HS-27A (cell line): ENCODE measurements around the gene DCBLD1.

Source experiments
- DNase-seq: peaks from one replicate; pipeline ENCODE4 v3.0.0-alpha.2; 2012; ENCODE audit warnings: low read depth, missing footprints

Gene DCBLD1

DNA sequence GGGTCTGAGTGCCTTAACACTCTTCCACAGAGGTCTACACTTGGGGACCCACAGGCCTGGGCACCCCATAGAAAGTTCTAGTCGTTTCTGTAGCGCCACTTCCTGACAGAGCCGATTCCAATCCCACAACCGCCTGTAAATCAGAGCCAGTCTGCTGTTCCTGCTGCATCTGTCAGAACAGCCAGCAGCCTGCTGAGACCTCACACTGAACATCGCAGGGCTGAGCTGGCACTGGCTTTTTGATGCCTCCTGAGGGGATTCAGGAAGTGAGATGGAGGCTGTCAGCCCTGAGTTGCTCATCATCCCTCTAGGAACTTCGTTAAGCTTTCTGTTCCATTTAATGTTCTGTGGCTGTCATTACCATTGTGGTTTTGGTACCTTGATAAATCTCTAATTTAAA, 48.9 kb downstream of the DCBLD1 start:
- no peak for DNase-seq

DNA sequence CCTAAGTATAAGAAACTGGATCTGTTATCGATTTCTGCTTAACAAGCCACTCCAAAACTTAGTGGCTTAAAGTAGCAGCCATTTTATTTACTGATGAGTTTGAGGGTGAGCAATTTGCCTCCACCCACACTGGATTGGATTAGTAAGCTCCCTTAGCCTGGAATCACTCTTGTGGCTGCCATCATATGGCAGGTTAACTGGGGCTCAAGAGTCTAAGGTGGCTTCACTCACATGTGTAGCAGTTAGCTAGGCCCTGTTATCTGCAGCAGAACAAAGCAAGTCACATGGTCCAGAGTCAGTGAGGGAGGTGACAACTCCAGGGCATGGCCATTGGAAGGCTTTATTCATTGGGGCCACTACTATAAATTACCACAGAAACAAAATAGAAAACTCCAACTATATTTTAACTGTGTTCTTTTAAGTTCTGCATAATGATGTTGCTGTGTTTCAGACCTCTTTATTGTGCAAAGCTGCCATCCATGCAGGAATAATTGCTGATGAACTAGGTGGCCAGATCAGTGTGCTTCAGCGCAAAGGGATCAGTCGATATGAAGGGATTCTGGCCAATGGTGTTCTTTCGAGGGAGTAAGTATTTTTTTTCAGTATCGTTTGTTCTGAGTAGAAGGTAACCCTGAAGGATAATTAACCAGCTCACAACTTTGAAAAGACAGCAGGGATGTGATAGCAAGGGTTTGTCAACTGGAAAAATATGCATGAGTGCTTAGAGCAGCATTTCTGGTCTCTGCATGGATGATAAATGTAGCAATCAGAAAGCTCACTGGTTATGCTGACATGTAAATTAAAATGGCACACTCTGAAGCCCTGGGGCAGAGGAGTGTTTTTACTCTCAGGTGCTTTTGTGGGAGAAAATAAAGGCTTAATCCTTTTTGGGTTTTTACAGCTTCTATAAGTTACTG, 49.6 kb downstream of the DCBLD1 start:
- no peak for DNase-seq

DNA sequence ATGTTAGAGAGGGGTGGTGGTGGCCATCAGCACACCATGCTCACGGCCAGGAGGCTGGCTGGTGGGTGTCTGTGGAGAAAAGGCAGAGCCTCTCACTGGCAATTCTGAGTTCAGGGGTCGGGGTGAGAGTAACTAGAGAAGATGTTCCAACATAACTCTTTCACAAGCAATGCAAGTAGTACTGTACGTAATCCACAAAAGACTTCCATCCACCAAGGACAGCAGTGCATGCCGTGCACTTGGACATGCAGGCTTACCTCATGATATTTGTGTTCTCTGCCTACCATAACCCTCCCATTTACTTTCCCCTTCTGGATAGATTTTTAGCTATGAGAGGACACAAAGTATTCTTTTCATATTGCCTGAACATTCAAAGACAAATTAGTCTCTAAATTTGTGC, 51.3 kb downstream of the DCBLD1 start:
- no peak for DNase-seq

DNA sequence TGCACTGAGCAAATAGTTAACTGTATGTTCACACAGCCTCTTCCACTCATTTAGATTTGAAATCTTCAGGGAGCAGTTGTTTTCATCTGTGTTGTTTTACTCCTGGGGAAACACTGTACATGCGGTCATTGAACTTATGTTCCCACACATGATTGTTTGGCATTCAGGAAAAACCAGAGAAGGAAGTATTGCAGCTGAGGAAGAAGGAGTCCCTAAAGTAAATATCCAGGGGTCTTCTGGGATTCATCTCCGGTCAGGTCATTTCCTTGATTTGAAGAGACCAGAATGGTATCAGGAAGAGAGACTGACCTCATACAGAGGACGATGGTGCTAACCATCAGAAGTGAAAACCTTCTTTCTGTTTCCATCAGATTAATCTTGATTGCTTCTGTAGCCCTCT, 52.5 kb downstream of the DCBLD1 start:
- DNase-seq: no peak

DNA sequence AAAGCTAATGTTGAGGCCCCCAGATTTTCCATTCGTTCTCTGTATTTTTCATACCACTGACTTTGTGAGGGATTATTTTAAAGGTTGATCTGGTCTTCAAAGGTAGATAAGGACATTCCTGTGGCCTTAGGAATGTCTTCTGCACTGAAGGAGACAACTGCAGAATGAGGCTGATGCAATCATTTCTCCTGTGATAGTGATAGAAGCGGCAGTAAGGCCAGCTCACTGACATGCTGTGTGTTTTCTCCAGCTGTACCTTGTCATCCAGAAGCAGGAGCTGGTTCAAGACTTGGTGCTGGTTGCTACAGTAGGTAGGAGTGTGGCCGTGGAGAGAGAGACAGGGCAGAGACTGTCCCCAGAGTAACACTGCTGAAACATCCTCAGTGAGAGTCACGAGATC, 53.8 kb downstream of the DCBLD1 start:
- no peak for DNase-seq

DNA sequence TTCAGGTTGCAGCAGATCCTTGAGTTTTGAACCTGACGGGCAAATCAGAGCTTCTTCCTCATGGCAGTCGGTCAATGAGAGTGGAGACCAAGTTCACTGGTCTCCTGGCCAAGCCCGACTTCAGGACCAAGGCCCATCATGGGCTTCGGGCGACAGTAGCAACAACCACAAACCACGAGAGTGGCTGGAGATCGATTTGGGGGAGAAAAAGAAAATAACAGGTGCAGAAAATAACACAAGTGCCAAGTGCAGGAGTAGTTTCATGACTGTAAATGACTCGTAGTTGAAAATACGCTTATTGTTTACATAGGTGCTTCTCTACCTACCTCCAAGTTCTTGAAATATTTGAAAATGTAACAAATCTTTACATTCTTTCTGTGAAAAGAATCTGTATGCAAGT, 56.1 kb downstream of the DCBLD1 start:
- no peak for DNase-seq

DNA sequence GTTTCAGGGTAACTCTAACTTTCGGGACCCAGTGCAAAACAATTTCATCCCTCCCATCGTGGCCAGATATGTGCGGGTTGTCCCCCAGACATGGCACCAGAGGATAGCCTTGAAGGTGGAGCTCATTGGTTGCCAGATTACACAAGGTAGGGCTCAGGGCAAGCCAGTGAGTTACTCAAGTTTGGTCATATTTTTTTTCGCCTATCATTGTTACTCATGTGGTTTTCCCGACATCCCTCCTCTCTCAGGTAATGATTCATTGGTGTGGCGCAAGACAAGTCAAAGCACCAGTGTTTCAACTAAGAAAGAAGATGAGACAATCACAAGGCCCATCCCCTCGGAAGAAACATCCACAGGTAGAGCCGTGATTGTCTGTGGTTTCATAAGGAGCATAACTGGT, 58.2 kb downstream of the DCBLD1 start:
- no peak for DNase-seq

DNA sequence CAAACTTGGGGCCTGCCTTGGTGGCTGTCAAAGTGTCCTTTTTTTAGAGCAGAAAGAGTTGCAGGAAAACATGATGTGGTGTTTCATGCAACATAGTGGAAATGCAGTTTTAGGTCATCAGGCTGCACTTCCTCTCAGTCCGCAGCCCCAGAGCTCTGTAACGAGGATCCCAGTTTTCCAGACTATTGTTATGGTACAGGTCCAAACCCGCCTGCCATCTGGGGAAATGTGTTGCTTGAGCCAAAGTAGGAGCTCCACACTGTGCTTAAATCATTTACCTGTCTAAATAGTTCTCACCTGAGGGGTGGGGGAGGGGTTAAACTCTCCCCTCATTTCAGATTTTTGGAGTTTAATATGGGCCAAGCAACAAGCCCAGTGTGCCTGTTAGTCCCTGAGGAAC, 60.0 kb downstream of the DCBLD1 start:
- no peak for DNase-seq

DNA sequence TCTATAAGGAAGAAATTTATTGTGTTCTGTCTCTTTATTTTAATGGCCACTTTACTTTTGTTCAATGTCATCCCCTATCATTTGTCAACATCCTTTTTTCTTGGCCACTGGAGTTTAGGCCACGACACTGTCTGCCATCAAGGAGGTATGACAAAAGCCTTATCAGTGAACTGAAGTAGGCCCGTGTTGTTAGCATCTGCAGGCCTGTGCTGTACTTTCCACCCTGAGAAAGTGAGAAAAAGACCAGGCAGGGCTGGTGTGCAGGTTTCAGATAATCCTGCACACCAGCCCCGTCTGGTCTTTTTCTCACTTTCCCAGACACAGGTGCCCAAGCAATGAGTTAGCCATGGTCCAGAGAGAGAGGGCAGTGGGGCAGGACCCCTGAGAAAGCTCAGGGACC, 62.2 kb downstream of the DCBLD1 start:
- no peak for DNase-seq

DNA sequence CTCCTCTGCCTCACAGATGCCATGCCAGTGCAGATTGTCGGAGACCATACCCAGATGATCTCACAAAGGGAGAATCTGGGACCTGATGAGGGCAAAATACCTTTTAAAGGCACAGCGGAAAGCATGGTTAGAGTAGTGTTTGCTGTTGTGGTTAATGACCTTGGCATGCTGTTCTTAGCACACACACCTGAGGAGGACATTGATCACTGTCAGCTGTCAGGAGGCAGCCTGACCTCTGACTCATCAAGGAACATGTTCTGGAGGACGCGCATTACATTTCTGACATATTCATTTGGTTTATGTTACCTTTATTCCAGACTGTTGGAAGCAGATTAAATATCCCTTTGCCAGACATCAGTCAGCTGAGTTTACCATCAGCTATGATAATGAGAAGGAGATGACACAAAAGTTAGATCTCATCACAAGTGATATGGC, 62.7 kb downstream of the DCBLD1 start:
- DNase-seq: no peak

DNA sequence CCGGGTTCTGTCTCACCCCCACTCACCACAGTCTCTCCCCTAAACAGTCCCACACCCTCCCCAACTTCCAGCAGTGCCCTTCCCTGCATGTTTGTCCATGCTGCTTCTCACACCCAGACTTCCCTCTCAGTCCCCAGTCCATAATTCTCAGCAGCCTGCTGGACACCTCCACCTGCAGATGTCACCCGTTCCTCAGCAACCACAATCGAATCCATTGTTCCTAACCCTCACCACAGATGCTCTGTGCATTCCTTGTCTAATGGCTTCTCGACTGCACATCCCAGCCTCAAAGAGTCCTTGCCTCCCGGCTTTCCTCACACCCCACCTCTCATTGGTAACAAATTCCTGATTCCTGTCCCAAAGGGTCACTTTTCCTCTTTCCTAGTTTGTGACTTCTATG, 64.2 kb downstream of the DCBLD1 start:
- no peak for DNase-seq

DNA sequence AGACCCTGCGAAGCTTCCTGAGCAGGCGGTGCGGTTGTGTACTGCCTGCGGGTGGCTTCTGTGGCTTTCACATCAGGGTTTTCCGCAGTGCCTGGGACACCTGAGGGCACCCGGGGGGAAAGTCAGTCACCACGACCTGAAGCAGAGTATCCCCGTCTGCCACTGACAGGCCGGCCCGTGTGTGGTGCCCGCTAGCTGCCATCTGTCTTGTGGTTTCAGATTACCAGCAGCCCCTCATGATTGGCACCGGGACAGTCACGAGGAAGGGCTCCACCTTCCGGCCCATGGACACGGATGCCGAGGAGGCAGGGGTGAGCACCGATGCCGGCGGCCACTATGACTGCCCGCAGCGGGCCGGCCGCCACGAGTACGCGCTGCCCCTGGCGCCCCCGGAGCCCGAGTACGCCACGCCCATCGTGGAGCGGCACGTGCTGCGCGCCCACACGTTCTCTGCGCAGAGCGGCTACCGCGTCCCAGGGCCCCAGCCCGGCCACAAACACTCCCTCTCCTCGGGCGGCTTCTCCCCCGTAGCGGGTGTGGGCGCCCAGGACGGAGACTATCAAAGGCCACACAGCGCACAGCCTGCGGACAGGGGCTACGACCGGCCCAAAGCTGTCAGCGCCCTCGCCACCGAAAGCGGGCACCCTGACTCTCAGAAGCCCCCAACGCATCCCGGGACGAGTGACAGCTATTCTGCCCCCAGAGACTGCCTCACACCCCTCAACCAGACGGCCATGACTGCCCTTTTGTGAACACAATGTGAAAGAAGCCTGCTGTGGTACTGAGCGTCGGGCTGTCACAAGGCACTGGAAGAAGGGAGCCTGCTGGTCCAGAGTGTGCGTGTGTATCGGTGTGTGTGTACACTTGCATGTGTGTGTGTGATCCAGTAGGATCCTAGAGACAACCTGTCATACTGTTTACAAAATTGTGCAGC, 65.5 kb downstream of the DCBLD1 start:
- DNase-seq: no peak

DNA sequence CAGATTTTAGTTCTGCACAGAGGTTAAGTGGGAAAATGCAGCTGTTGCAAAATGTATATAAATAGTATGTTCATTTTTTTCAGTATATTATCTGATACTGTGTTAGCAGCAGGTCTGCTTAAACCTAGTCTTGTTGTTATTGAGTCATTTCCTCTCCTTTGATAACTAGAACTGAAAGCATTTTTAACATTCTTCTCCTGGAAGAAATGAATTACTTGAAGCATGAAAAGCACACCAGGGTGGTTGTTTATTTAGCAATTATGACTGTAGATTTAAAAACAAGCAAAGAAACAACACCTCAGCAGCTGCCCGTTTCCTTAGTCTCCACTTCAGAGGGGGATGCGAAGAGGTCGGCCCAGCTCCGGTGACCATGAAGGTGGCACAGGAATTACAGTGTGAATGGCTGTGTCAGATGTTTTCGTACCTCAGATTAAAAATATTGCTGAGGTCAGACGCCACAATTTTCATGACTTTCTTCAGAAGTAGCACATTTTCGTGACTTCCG, 66.4 kb downstream of the DCBLD1 start:
- peak; percentile 51 for DNase-seq

DNA sequence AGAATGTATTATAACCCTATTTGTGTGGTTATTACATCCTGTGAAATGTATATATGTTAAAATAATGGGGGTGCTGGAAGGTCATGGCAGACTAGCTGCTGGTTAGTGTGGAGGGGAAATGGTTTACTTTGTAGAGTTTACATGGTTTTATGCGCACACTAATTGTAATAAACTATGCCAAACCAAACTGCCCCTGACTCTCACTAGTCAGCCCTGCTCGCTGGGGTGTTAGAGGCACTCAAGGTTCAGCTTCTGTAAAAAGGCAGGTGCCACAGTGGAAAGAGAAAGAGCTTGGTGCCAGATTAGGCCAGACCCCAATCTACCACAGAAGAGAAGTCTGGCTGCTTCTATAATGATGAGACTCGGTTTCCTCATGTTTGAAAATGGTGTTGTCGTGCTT, 67.1 kb downstream of the DCBLD1 start:
- DNase-seq: no peak

DNA sequence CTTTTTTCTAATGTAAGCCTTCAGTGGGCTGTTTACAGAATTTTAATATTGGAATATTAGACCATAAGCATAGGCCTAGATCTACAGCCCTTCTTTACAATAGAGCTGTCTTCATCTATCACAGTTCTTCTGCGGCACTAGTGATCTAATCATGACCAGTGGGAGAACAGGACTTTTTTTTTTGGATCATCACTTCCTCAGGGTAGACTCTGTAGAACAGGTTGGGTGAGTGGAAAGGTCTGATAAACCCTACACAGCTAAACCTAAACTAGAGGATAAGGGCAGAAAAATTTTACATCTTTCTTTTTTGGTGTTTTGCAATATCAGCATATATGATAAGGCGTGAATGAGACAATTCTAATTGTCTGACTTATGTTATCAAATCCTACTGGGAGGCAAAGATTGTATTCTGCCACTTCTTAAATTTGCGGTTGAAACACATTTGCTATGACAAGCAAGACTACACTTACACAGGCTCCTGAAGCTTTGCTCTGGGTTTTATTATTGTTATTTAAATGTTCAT, 67.7 kb downstream of the DCBLD1 start:
- no peak for DNase-seq

DNA sequence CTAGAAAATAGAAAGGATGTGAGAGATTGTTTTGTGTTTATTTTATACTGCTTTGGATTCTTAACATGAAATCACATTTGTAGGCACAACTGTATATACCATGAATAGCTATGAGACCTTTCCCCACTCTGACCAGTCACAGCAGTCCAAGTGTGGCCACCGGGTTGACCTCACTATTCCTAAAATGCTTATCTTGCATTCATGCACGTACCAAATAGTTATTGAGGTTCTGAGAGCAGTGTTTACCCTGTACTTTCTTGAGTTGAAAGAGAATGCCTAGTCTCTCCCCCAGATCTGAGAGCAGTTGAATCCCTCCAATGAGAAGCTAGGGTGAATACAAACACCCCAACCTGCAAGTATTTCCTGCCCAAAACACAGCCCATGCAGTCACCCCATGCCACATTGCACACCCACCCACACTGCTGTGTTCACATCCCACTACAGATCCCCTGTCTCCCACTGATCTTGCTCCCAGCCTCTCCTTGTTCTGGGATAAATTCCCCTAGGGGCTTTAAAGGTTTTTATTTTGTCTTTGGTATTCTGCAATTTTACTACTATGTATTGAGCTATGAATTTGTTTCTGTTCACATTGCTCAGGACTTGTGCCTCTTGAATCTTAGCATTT, 68.3 kb downstream of the DCBLD1 start:
- DNase-seq: no peak

DNA sequence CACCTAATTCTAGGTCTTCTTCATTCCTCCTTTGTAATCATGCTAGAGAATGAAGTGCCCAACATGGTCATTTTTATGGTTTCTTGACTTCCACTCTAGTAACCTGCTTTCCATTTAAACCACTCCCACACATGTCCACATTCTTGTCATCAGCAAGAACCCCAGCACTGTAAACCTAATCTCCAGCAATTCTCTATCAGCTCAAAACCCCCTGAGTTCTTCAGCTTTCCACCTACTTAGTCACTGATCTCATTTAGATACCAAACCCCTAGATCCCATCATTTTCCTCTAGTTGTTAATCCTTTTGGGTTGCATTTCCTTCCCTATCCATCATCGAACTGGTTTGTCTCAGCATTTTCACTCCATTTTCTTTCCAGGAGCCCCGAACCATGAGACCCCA, 70.1 kb downstream of the DCBLD1 start:
- no peak for DNase-seq

DNA sequence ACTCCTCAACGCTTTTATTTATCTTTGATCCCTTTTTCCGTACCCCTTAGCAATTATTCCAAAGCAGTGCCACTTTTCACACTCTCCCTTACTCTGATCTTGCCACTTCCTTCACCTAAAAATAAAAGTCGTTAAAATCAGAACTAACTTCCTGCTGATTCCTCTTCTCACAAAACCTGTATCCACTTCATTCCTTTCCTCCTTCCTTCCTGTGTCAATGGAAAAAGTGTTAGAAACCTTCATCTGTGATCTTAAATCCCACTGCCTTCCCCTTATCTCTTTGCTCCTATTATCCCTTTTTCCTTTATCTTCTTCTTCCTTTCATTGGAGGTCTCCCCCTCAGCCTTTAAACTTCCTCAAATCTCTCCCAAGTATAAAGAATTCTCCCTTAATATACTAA, 70.7 kb downstream of the DCBLD1 start:
- DNase-seq: no peak

DNA sequence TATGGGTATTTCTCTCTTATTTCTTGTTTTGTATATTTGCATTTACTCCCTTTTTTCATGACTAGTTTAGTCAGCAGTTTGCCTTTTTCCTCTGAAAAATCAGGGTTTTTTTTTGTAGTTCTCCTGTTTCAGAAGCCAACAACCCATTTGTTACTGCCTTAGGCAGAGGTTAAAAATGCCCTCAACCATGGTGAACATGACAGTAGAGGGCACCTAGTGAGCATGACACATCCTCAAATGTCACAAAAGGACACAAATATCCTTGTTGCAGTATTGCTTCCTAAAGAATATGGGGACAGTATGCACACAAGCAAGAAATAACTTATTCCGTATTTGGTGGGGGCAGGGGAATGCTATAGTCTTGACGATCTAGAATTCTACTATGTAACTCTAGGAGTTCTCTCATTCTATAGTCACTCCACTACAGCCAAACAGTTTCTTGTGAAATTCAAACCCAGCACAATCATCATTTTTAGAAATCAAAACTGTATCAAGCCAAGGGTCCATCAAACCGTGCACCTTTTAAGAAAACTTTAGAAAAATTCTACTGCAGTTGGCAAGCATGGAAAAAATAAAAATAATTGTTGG, 72.9 kb downstream of the DCBLD1 start:
- no peak for DNase-seq

DNA sequence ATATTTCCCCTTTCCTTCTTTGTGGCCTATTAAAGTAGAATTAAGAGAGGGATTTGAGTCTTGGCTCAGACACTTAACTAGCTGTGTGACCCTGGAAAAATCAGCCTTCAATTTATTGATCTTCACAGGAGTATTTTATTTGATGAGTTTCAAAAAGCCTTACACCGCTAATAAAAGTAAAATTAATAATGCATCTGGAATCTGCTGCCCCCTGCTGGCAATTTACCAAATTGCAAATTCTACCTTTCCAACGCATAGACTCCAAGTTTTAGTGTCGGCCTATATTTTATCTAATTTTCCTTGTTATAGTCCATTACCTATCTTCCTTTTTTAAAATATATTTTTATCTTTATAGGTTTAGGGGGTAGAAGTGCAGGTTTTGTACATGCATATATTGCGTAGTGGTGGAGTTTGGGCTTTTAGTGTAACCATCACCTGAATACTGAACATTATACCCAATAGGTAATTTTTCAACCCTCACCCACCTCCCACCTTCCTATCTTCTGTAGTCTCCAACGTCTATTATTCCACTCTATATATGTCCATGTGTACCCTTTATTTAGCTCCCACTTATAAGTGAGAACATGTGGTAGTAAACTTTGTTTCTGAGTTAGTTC, 73.5 kb downstream of the DCBLD1 start:
- no peak for DNase-seq

DNA sequence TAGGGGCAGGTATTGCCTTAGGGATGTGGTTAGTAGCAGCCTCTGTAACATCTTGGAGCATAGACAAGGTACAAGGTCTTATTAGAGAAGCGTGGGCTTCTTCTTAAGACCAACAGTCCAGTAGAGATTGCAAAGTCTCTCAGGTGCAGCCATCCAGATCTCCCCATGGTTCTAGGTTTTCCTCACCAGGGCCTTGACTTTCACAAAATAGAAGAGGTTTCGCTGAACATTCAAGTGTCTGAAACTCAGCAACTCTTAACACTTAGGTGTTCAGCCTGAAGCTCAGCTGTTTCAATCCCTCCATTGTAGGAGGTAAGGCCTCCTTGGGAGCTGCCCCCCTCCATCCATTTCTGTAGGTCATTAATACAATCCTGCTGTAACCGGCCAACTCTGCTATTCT, 75.5 kb downstream of the DCBLD1 start:
- DNase-seq: no peak
